Measurements from ENCODE around the gene ZNF268.

DNA sequence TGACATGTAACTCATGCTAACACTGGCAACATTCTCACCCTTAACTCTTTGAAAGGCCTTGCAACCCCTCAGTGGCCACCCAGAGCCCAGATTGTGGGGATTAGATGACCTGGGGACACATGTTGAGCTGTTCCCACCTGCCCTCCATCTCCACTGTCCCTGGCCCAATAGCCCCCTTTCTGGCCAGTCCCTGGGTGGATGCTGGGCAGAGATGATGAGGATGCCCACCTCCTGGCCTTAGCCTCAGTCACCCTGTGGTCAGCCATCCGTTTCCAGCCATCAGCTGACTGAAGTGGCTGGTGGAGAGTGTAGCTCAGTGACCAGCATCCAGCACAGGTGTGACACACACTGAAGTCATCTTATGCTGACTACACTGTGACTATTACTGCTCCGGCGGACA, 49.7 kb downstream of the ZNF268 start:
- TF ChIP-seq, protein P1, sequence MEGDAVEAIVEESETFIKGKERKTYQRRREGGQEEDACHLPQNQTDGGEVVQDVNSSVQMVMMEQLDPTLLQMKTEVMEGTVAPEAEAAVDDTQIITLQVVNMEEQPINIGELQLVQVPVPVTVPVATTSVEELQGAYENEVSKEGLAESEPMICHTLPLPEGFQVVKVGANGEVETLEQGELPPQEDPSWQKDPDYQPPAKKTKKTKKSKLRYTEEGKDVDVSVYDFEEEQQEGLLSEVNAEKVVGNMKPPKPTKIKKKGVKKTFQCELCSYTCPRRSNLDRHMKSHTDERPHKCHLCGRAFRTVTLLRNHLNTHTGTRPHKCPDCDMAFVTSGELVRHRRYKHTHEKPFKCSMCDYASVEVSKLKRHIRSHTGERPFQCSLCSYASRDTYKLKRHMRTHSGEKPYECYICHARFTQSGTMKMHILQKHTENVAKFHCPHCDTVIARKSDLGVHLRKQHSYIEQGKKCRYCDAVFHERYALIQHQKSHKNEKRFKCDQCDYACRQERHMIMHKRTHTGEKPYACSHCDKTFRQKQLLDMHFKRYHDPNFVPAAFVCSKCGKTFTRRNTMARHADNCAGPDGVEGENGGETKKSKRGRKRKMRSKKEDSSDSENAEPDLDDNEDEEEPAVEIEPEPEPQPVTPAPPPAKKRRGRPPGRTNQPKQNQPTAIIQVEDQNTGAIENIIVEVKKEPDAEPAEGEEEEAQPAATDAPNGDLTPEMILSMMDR (conservative IDR thresholded peaks at IDR 0.05 in 1 of 2, IDR thresholded peaks at IDR 0.05 in 1 of 2; ENCODE audit: low read depth in 1 of 2, low read length in 2 of 2): no peak
- TF ChIP-seq EZH2 (IDR thresholded peaks at IDR 0.05; ENCODE audit: low read length, missing control alignments): no peak
